Amniotic stem cell (primary cell): Measurements from ENCODE around the gene ANKS1B.

ENCODE experiments used
- DNase-seq: peaks from one replicate; lab custom pipeline; 2025; lab: John Stamatoyannopoulos, UW

ANKS1B gene

GRCh38 chr12:98812225-98812624 is 1172.5 kb downstream of the ANKS1B start:
- no peak for DNase-seq

- no peak for DNase-seq
Measured at GRCh38 chr12:98808243-98808875, 1176.4 kb downstream of the ANKS1B start.

GRCh38 chr12:98807187-98807586 is 1177.5 kb downstream of the ANKS1B start:
- no peak for DNase-seq

- DNase-seq, result no peak
Measured at GRCh38 chr12:98803468-98804209, 1181.1 kb downstream of the ANKS1B start.

GRCh38 chr12:98799822-98800221 is 1184.9 kb downstream of the ANKS1B start:
- no peak for DNase-seq

- DNase-seq, result no peak
Measured at GRCh38 chr12:98799146-98799810, 1185.5 kb downstream of the ANKS1B start.

- no peak for DNase-seq
Measured at GRCh38 chr12:98797200-98797599, 1187.5 kb downstream of the ANKS1B start.

GRCh38 chr12:98796745-98797144 is 1188.0 kb downstream of the ANKS1B start:
- no peak for DNase-seq

- no peak for DNase-seq
Measured at GRCh38 chr12:98793121-98793520, 1191.6 kb downstream of the ANKS1B start.

- no peak for DNase-seq
Measured at GRCh38 chr12:98791406-98791805, 1193.3 kb downstream of the ANKS1B start.

- no peak for DNase-seq
Measured at GRCh38 chr12:98788396-98788795, 1196.3 kb downstream of the ANKS1B start.

- DNase-seq, result no peak
Measured at GRCh38 chr12:98786653-98787052, 1198.1 kb downstream of the ANKS1B start.

- DNase-seq, result no peak
Measured at GRCh38 chr12:98783420-98783819, 1201.3 kb downstream of the ANKS1B start.

GRCh38 chr12:98780261-98780660 is 1204.5 kb downstream of the ANKS1B start:
- no peak for DNase-seq

- no peak for DNase-seq
Measured at GRCh38 chr12:98772818-98773217, 1211.9 kb downstream of the ANKS1B start.

- no peak for DNase-seq
Measured at GRCh38 chr12:98771811-98772752, 1212.7 kb downstream of the ANKS1B start.

- no peak for DNase-seq
Measured at GRCh38 chr12:98770230-98770629, 1214.5 kb downstream of the ANKS1B start.

- DNase-seq, result no peak
Measured at GRCh38 chr12:98769068-98769467, 1215.7 kb downstream of the ANKS1B start.

- DNase-seq, result no peak
Measured at GRCh38 chr12:98767248-98767647, 1217.5 kb downstream of the ANKS1B start.

- no peak for DNase-seq
Measured at GRCh38 chr12:98763656-98764055, 1221.1 kb downstream of the ANKS1B start.

- DNase-seq, result no peak
Measured at GRCh38 chr12:98758331-98758730, 1226.4 kb downstream of the ANKS1B start.

- no peak for DNase-seq
Measured at GRCh38 chr12:98757455-98757854, 1227.3 kb downstream of the ANKS1B start.
